ENCODE data around the gene SLC30A5.
A peak's percentile ranks its signal among the peaks of the same experiment; 100 is the strongest.
"Not testable (repeated sequence)": the region's sequence is repeated elsewhere in the genome, so short reads cannot be mapped to it uniquely, and the experiment has no call there.

SLC30A5 gene

DNA sequence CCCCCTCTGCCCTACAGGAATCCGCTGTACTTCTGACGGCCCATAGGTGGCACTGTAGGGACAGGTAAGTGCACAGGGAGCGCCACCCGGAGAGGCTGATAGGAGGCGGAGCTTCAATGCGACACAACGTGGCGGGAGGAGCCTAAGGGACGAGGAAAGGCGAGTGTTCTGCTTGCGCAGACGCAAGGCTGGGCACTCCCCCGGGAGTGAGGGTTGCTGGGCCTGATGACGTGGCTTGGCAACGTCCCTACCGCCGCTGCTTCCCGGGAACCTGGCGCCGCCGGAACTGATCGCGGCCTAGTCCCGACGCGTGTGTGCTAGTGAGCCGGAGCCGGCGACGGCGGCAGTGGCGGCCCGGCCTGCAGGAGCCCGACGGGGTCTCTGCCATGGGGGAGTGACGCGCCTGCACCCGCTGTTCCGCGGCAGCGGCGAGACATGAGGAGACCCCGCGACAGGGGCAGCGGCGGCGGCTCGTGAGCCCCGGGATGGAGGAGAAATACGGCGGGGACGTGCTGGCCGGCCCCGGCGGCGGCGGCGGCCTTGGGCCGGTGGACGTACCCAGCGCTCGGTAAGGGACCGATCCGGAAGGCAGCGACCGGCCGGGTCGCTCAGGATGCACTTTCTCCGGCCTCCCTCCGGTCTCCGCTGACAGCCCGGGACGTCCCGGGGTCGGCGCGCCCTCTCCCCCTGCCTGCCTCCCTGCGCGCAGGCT is at the start of gene SLC30A5:
TSS of gene SLC30A5 (plus strand) at position 244 of the 712 bp plus-strand sequence. CDS start at position 486, 242 bp downstream.
- peak; percentile 88 to 95 (median 92) for DNase-seq

DNA sequence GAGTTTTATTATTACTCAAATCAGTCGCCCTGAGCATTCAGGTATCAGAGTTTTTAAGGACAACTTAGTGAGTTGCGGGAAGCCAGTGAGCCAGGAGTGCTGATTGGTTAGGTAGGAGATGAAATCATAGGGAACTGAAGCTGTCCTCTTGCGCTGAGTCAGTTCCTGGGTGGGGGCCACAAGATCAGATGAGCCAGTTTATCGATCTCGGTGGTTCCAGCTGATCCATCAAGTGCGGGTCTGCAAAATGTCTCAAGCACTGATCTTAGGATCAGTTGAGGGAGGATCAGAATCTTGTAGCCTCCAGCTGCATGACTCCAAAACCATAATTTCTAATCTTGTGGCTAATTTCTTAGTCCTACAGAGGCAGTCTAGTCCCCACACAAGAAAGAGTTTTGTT is 48.6 kb upstream of the SLC30A5 start:
- DNase-seq, result not testable (repeated sequence)

DNA sequence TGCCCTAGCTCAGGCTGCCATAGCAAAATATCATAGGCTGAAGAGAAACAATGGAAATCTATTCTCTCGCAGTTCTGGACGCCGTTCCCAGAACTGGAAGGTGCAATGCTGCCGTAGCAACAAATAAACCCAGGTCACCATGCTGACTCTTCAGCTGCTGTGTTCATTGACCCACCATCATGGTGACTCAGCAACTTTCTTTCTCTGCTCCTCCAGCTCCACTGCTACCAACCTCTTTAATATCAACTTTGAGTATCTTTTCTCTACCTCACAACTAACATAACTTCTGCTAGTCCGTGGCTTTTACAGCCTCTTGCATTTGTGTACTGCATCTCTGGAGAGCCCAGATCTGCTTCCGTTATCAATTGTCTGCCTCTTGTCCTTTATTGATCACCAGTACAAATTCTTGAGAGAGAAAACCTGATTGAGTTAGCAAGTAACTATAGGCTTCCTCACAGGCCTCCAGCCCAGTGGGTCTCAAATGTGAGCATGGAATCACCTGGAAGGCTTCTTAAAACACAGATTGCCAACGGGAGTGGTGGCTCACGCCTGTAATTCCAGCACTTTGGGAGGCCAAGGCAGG is 47.3 kb upstream of the SLC30A5 start:
- no peak for DNase-seq

DNA sequence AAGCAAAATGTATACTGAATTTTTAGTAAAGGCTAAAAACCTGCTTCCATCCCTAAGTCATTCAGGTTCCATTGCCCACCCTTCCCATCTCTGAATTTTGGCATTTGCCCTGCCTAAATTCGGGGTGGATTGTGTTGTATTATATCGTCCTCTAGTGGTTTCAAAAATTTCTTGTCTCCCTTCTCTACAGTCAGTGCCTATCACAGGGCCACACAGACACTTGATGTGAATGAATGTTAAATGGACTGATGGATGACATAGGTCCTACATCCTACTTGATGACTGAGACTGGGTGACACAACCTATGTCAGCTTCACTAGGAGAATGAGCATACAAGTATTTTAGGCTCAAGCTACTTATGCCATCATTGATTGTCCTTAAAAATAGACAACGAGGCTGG is 45.6 kb upstream of the SLC30A5 start:
- DNase-seq, result no peak

DNA sequence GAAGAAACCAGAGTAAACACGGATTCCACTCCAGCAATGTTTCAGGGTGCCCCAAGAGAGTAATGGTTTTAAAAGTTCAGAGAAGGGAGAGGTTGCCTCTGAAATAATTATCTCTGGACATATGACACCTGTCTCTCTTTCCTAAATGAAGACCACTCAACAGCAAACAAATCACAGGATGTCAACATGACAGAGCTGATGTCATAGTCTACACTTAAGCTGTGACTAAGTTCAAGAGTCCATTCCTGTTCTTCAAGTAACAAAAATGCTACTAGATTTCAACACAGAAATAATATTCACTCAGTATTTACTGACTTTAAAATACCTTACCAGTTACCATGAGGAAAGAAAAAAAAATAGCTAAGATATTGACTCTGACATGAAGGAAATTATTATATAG is 44.7 kb upstream of the SLC30A5 start:
- no peak for DNase-seq

DNA sequence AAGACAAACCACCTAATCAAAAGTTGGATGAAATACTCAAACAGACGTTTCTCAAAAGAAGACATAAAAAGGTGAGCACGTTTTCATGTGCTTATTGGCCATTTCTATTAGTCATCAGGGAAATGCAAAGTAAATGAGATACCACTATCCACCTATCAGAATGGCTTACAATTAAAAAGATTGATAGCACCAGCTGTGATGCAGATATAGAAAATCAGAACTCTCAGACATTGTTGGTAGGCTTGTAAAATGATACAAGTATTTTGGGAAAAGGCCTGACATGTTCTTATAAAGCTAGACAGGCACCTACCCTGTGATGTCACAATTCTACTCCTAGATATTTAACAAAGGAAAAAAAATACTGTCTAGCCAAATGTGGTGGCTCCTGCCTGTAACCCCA is 44.0 kb upstream of the SLC30A5 start:
- no peak for DNase-seq

DNA sequence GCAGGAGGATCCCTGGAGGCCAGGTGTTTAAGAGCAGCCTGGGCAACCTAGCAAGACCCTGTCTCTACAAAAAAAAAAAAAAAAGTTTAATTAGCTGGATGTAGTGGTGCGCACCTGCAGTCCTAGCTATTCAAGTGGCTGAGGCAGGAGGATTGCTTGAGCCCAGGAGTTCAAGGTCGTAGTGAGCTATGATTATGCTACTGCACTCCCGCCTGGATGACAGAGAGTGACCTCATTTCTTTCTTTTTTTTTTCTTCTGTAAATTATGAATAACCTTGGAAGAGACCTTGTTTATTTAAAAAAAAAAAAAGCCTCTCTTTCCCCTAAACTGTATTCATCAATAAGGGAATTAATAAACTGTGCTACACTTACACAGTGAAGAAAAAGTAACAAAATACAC is 43.6 kb upstream of the SLC30A5 start:
- no peak for DNase-seq

DNA sequence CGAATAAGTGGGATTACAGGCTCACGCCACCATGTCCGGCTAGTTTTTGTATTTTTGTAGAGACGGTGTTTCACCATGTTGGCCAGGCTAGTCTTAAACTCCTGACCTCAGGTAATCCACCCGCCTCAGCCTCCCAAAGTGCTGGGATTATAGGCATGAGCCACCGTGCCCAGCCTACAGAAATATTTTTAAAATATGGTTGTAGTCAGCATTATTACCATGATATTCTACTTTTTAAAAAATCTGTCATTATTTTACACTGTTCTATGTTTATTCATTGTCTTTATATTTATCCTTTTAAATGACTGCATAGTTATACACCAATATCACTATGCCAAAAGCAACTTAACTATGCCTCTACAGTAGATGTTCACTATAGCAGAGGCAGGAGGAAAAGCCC is 41.6 kb upstream of the SLC30A5 start:
- DNase-seq, result no peak

DNA sequence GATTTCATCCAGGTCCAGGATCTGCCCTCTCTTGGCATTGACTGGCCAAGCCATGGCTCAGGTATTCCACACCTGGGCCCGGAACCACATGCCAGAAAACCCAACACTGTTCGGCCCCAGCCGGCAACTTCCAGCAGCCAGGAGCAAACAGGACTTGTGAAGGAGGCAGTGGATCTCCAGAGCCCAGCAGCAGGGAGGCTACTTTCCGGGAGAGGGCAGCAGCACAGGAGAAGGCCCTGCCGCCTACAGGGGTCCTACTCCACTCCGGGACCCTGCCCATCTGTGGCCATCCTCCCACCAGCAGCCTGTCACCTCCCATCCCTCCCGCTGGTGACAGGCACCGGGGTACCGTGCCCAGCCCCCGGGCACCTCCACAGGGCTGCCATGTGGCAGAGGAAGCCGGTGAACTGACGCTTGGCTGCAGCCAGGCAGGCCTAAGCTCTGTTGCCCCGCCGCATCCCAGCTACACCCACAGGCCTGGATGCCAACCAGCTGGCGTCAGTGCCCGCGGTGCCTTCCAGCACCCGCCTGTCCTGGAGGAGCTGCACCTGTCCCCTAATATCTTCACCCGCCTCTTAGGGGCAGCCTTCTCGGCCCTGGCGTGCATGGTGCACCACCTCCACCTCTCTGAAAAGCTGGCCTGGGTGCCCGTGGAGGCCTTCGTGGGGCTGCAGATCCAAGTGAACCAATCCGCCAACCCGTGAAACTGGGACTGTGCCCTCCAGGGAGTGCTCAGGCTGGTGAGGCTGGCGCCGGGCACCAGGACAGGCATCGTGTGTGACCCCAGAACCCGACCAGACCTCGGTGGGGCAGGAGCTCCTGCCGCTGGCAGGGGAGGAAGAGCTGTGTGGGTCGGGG is 18.9 kb upstream of the SLC30A5 start:
- DNase-seq, result no peak

DNA sequence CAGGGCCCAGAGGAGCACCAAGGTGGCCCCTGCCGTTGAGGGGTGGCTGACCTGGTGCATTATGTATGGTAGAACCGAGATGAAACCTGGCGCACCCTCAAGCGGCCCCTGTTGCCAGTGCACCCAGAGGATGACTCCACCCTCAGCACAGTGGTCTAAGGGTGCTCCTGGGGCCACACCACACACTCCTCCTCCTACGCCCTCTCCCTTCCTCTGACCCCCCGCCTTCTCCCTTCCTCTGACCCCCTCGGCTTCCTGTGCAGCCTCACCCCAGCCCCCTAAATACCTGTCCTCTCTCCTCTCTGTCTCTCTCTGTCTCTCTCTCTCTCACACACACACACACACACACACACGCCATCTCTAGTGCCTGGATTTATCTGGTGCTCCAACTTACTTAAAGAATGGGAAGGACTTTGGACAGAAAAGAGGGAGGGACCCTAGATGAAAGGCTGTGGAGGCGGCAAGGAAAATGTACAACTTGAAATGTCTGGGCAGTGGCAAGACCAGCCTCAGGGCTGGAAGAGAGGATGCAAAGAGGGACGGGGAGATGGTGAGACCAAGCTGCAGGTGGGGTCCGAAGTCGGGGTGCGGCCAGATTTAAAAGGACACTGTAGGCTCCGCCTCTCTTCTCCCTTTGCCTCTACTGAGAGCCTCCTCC is 18.2 kb upstream of the SLC30A5 start:
- DNase-seq, result no peak

DNA sequence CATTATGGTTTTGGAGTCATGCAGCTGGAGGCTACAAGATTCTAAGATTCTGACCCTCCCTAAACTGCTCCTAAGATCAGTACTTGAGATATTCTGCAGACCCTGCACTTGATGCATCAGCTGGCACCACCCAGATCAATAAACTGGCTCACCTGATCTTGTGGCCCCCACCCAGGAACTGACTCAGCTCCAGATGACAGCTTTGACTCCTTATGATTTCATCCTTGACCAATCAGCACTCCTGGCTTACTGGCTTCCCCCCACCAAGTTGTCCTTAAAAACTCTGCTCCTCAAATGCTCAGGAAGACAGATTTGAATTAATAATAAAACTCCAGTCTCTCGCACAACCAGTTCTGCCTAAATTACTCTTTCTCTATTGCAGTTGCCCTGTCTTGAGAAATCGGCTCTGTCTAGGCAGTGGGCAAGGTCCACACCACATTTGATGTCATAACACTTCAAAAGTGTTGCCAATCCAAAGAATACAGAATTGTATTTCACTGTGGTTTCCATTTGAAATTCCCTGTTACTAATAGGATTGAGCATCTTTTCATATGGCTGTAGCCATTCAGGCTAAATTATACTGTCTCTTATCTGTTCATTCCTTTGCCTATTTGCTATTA is 14.8 kb upstream of the SLC30A5 start:
- DNase-seq, result no peak

DNA sequence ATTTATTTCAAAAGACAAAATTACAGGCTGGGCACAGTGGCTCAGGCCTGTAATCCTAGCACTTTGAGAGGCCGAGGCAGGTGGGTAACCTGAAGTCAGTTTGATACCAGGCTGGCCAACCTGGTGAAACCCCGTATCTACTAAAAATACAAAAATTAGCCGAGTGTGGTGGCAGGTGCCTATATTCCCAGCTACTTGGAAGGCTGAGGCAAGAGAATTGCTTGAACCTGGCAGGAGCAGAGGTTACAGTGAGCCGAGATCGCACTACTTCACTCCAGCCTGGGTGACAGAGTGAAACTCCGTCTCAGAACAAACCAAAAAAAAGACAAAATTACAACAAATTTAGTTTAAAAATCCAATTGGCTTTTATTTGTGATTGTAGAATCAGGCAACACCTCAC is 14.3 kb upstream of the SLC30A5 start:
- DNase-seq, result no peak

DNA sequence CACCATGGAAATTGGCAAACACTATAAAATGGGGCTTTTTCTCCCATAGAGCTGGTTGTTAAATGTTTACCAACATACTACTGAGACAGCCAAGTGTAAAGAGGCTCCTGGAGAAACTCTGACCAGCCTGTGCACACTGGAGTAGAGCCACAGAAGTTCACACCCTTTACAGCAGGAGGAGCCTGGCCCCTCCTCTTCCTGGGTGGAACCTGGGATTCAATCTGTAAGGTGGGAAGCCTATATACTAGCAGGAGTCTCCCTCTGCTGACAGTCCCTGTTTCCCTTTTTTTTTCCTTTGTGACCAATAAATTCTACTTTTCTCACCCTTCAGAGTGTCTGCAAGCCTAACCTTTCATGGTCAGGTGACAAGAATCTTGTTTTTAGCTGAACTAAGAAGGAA is 10.4 kb upstream of the SLC30A5 start:
- DNase-seq, result no peak

DNA sequence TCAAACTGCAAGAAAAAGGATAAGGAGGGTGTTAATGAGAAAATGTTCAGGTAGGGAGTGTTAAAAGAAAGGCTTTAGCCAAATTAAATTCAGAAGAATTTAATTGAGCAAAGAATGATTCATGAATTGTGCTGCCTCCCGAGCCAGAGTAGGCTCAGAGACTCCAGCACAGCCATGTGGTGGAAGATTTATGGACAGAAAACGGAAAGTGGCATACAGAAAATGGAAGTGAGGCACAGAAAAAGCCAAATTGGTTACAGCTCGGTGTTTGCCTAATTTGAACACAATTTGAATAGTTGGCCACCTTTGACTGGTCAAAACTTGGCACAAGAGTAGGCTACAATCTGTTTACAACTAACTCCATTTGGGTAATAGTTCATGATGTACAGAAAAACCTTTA is 9.6 kb upstream of the SLC30A5 start:
- DNase-seq, result no peak

DNA sequence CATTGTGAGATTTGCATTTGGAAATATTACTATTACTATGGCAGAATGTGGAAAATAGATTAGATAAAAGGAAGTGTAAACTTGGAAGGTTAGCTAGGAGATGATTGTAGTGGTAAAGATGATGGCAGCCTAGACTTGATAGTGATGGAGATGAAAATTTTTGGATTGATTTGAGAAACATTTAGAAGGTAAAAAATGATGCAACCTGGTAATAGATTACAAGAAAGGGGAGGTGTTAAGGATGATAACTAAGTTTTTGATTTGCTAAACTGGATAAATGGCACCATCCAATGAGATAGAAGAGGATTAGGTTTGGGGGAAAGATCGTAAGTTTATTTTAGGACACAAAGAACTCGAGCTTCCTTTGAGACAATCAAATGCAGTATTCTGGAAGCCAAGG is 8.9 kb upstream of the SLC30A5 start:
- no peak for DNase-seq

DNA sequence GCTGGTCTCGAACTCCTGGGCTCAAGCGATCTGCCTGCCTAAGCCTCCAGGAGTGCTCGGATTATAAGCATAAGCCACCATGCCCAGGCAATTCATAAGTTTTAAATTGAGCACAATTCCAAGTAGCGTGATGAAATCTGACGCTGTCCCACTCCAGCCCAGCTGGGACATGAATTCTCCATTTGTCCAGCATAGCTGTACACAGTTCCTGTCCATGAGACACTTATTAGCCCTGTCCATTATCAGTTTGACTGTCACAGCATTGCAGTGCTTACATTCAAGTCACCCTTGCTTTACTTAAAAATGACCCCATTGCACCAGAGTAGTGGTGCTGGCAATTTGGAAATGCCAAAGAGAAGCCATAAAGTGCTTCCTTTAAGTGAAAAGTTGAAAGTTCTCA is 7.6 kb upstream of the SLC30A5 start:
- no peak for DNase-seq

DNA sequence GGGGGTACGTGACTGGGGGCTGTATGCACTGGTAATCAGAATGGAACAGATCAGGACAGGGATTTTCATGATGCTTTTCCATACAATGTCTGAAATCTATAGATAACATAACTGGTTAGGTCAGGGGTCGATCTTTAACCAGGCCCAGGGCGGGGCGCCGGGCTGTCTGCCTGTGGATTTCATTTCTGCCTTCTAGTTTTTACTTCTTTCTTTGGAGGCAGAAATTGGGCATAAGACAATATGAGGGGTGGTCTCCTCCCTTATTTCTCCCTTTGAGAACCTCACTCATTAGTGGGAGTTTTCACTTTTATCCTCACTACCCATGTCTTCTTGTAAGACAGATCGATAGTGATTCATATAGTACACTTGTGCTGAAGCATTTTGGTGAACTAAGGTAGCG is 5.8 kb upstream of the SLC30A5 start:
- DNase-seq, result not testable (repeated sequence)

DNA sequence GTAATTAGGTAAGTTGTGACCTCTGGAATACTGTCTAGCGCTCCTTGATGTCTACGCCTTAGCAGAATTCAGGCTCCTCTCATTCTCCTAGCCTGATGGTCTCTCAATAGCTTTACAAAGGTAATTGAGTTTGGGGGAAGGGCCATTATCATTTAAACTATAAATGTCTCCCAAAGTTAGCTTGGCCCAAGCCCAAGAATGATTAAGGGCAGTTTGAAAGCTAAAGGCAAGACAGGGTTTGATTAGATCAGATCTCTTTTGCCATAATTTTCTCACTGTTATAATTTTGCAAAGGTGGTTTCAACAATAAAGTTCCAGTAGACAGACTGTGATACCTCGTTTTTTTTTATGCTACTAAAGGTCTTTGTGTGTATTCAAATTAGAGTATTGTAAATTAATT is 3.7 kb upstream of the SLC30A5 start:
- no peak for DNase-seq

DNA sequence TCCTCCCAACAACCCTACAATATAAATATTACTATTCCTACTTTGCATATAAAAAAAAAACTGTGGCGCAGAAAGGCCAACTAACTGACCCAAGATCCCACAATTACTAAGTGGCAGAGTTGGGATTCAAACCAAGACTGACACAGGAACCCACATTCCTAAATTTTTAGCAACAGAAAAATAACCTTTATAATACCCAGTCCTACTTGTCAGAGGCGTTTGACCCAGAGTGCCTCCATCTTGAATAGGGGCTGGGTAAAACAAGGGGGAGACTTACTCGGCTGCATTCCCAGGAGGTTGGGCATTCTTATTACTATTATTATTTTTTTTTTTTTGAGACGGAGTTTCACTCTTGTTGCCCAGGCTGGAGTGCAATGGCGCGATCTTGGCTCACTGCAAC is 2.0 kb upstream of the SLC30A5 start:
- no peak for DNase-seq

DNA sequence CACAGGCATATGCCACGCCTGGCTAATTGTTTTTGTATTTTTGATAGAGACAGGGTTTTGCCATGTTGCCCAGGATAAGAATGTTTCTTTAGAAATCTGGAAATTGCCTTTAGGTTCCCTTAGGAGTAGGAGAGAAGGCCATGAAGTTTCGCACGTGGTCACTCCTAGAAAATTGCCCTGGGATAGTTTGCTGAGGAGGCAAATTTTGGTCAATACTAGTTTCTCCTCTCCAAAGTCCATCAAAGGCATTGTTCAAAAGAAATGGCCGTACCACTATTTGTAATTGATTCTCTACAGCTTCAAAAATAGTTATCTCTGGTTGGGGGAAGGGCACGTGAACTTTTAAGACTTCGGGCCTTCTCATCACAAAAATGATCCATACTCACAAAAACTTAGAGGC is 845 bp upstream of the SLC30A5 start:
- no peak for DNase-seq

DNA sequence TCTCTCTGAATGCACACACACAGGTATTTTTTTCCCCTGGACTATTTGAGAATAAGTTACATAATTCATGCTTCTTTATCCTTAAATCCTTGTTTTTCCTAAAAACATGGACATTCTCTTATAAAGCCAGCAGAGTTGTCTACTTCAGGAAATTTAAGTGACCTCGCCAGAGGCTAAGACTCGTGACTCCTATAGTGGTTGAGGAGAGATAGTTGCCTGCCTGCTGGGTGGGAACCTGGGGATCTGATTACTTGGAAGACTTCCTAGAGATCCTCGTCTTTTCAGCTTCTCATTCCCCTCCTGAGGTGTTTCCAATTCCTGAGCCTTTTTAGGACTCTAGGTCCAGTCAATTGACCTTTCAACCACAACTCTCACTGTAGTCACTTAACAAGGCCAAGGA is 5.5 kb downstream of the SLC30A5 start:
- no peak for DNase-seq

DNA sequence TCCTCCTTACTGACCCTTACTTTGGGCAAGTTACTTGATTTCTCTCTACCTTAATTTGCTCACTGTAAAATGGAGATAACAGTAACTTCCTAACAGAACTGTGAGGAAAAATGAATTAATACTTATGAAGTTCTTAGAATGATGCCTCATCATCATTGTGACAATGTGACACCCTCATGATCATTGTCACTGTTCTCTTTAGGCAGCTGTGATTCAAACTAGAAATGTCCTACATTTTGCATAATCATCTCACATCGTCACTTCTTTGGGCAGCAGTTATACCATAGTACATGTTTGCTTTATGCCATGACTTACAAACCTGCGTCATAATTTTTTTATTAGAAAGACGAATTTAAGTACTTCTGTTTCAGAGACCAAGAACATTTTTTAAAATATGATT is 9.7 kb downstream of the SLC30A5 start:
- no peak for DNase-seq
